SK-N-SH treated with all-trans-retinoic acid at 6 μM for 48 hours (cell line): Measurements from ENCODE around the gene CLUH.

Experiments
- ATAC-seq: fragments of 200-7000 bp; cut with Tn5 transposase; 3 replicates; pipeline ENCODE4 v1.9.1; 2020; ENCODE audit warnings: mild to moderate bottlenecking, moderate library complexity
- ARNTL ChIP-seq: fragments of 450-650 bp; formaldehyde crosslinking; IDR thresholded peaks from 2 replicates; pipeline ENCODE4 v1.5.0; 2020; ENCODE audit warnings: low read depth, mild to moderate bottlenecking, moderate library complexity, borderline replicate concordance
- BACH2 ChIP-seq: fragments of 250-450 bp; sonication (Bioruptor Pico); IDR thresholded peaks from 2 replicates; pipeline ENCODE4 v1.9.0; 2021; ENCODE audit warnings: mild to moderate bottlenecking, borderline replicate concordance
- CSDC2 ChIP-seq: fragments of 250-450 bp; sonication (Bioruptor Pico); IDR thresholded peaks from 2 replicates; pipeline ENCODE4 v1.5.0; 2020; ENCODE audit warnings: mild to moderate bottlenecking, moderate library complexity
- ESRRG ChIP-seq: fragments of 250-450 bp; sonication (Bioruptor Pico); IDR thresholded peaks from 2 replicates; pipeline ENCODE4 v1.6.1; 2021; ENCODE audit warnings: mild to moderate bottlenecking
- GLIS3 ChIP-seq: fragments of 250-450 bp; sonication (Bioruptor Pico); IDR thresholded peaks from 2 replicates; pipeline ENCODE4 v1.5.0; 2020; ENCODE audit warnings: mild to moderate bottlenecking, moderate library complexity
- ISL1 ChIP-seq: fragments of 250-450 bp; sonication (Bioruptor Pico); IDR thresholded peaks from 2 replicates; pipeline ENCODE4 v2.1.2; 2022; ENCODE audit warnings: mild to moderate bottlenecking, moderate library complexity
- OSR1 ChIP-seq: fragments of 250-450 bp; sonication (Bioruptor Pico); IDR thresholded peaks from 2 replicates; pipeline ENCODE4 v1.8.0; 2022; ENCODE audit warnings: moderate library complexity, mild to moderate bottlenecking, inconsistent platforms
- PATZ1 ChIP-seq: fragments of 250-450 bp; sonication (Bioruptor Pico); IDR thresholded peaks from 2 replicates; pipeline ENCODE4 v1.8.0; 2020; ENCODE audit warnings: mild to moderate bottlenecking, moderate library complexity, borderline replicate concordance
- SNAI2 ChIP-seq: fragments of 250-450 bp; sonication (Bioruptor Pico); IDR thresholded peaks from 2 replicates; pipeline ENCODE4 v1.5.0; 2020; ENCODE audit warnings: mild to moderate bottlenecking, moderate library complexity
- TOX ChIP-seq: fragments of 250-450 bp; sonication (Bioruptor Pico); IDR thresholded peaks from 2 replicates; pipeline ENCODE4 v1.8.0; 2021; ENCODE audit warnings: mild to moderate bottlenecking, moderate library complexity, borderline replicate concordance
- TSHZ2 ChIP-seq: fragments of 250-450 bp; sonication (Bioruptor Pico); IDR thresholded peaks from 2 replicates; pipeline ENCODE4 v1.5.0; 2020; ENCODE audit warnings: mild to moderate bottlenecking, moderate library complexity
- ZC3H10 ChIP-seq: fragments of 250-450 bp; sonication (Bioruptor Pico); IDR thresholded peaks from 2 replicates; pipeline ENCODE4 v1.5.1; 2021; ENCODE audit warnings: mild to moderate bottlenecking, moderate library complexity
- ZFP3 ChIP-seq: fragments of 250-450 bp; sonication (Bioruptor Pico); IDR thresholded peaks from 2 replicates; pipeline ENCODE4 v1.5.0; 2020; ENCODE audit warnings: mild to moderate bottlenecking, moderate library complexity
- ZFP30 ChIP-seq: fragments of 450-650 bp; formaldehyde crosslinking; IDR thresholded peaks from 2 replicates; pipeline ENCODE4 v1.5.0; 2022; ENCODE audit warnings: mild to moderate bottlenecking, moderate library complexity
- ZNF70 ChIP-seq: fragments of 450-650 bp; formaldehyde crosslinking; IDR thresholded peaks from 2 replicates; pipeline ENCODE4 v1.5.0; 2020; ENCODE audit warnings: mild to moderate bottlenecking, moderate library complexity
- ZNF8 ChIP-seq: fragments of 450-650 bp; formaldehyde crosslinking; IDR thresholded peaks from 2 replicates; pipeline ENCODE4 v1.5.0; 2020; ENCODE audit warnings: mild to moderate bottlenecking, moderate library complexity
- TF ChIP-seq, protein P1 (sequence below): fragments of 250-450 bp; sonication (Bioruptor Pico); IDR thresholded peaks from 2 replicates; pipeline ENCODE4 v1.5.1; 2020; ENCODE audit warnings: low read depth, mild to moderate bottlenecking, moderate library complexity
- TF ChIP-seq, protein P2 (sequence below): fragments of 250-450 bp; sonication (Bioruptor Pico); IDR thresholded peaks from 2 replicates; pipeline ENCODE4 v1.5.1; 2021; ENCODE audit warnings: mild to moderate bottlenecking, moderate library complexity

Gene CLUH

DNA sequence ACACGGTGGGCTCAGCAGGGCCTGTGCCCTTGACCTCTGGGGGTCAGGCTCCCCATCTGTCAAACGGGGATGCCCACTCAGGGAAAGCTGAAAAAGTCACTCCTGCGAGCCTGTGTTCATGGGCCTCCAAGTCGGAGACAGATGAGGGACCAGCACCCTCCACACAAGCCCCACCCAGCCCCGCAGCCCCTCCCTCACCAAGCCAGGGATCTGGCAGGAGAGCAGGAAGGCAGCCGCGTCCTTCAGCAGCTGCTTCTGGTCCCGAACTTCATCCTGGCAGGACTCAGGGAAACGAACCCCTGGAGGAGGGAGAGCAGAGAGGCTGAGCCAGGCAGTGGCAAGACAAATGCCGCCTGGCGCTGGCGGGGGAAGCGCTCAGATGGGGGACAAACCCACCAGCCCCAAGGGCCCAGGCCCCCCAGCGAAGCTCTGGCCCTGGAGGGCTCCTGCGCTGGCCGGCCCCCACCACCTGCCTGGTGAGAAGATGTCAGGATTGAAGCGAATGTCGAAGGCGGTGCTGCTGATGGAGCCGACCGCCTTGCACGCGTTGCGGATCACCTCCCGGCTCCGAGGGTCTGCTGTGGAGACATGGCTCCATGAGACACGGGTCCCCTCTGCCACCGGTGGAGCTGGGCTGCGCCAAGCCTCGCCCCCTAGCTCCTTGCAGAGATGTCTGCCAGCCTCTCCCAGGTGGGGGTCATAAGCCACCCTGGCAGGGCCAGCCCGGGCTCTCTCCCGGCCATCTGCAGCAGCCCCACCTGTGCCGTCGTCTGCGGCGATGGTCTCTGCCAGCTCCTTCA, 15.4 kb downstream of the CLUH start:
- TF ChIP-seq OSR1 (CRISPR knock-in tag), result no peak
- TF ChIP-seq, protein P1, sequence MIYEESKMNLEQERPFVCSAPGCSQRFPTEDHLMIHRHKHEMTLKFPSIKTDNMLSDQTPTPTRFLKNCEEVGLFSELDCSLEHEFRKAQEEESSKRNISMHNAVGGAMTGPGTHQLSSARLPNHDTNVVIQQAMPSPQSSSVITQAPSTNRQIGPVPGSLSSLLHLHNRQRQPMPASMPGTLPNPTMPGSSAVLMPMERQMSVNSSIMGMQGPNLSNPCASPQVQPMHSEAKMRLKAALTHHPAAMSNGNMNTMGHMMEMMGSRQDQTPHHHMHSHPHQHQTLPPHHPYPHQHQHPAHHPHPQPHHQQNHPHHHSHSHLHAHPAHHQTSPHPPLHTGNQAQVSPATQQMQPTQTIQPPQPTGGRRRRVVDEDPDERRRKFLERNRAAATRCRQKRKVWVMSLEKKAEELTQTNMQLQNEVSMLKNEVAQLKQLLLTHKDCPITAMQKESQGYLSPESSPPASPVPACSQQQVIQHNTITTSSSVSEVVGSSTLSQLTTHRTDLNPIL, result no peak
- ATAC-seq, result no peak

GRCh38 chr17:2695243-2695960, 16.2 kb downstream of the CLUH start:
- no peak for TF ChIP-seq TOX (CRISPR knock-in tag)
- TF ChIP-seq ZFP3 (CRISPR knock-in tag), result no peak
- TF ChIP-seq, protein P1, result no peak
- no peak for TF ChIP-seq GLIS3 (CRISPR knock-in tag)
- no peak for TF ChIP-seq ZFP30 (CRISPR knock-in tag)
- no peak for TF ChIP-seq ESRRG (CRISPR knock-in tag)
- no peak for TF ChIP-seq CSDC2 (CRISPR knock-in tag)
- TF ChIP-seq TSHZ2 (CRISPR knock-in tag), result no peak
- no peak for TF ChIP-seq ZNF70 (CRISPR knock-in tag)
- TF ChIP-seq OSR1 (CRISPR knock-in tag), result no peak
- TF ChIP-seq BACH2, result no peak
- no peak for TF ChIP-seq ZNF8
- TF ChIP-seq ARNTL (CRISPR knock-in tag), result no peak
- TF ChIP-seq PATZ1 (CRISPR knock-in tag), result no peak
- no peak for TF ChIP-seq ISL1 (CRISPR knock-in tag)
- no peak for TF ChIP-seq SNAI2 (CRISPR knock-in tag)
- TF ChIP-seq, all 23 proteins: peak for 0
- ATAC-seq, result no peak

DNA sequence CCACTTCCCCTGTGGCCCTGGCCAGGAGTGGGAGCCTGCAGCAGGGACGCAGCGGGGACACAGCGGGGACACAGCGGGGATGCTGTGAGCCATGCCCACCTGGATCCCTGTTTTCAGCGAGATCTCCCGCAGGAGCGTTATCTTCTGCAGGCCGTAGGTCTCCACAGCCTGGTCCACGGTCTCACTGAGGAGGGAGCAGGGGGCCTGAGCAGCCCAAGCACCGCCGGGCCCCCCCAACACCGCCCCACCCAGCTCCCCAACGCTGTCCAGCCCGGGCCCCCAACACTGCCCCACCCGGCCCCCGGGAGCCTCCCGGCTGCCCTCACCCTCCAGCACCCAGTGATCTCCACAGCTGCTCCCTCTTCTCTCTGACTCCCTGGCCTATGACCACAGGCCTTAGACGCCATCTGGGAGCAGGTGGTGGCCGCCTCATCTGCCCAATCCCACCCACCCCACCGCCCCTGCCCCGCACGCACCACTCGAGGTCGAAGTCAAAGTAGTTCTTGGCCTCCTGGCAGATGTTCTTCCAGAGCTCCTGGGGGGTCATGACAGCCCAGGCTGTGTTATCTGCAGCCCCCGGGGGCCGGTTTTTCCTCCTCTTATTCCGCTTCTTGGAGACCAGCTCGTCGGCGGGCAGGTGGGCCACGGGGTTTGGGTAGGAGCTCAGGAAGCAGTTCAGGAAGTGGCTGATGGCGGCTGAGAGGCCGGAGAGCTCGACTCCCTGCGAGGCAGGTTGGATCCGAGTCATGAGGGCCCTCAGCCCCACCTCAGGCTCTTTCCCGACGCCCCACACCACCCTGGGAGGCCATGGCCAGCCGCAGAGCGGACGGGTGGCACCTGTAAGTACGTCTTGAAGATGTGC, 17.0 kb downstream of the CLUH start:
- ATAC-seq, result no peak
- TF ChIP-seq ZC3H10 (no peak), ISL1 (CRISPR knock-in tag) (no peak)
- TF ChIP-seq, protein P2, sequence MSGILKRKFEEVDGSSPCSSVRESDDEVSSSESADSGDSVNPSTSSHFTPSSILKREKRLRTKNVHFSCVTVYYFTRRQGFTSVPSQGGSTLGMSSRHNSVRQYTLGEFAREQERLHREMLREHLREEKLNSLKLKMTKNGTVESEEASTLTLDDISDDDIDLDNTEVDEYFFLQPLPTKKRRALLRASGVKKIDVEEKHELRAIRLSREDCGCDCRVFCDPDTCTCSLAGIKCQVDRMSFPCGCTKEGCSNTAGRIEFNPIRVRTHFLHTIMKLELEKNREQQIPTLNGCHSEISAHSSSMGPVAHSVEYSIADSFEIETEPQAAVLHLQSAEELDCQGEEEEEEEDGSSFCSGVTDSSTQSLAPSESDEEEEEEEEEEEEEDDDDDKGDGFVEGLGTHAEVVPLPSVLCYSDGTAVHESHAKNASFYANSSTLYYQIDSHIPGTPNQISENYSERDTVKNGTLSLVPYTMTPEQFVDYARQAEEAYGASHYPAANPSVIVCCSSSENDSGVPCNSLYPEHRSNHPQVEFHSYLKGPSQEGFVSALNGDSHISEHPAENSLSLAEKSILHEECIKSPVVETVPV, result no peak
